CD4-positive, alpha-beta T cell treated with Interleukin-6 for 4 hours (primary cell): ENCODE results near the gene HIVEP3.

Experiments
- DNase-seq: peaks from one replicate; pipeline ENCODE4 v3.0.0-alpha.2; 2020; ENCODE audit warnings: mixed read lengths

The HIVEP3 gene

GRCh38 chr1:41598325-41598724 lies 320.4 kb downstream of the HIVEP3 start:
- DNase-seq = no peak

- DNase-seq = no peak
These were observed 326.1 kb downstream of the HIVEP3 start for GRCh38 chr1:41592451-41593125.

- no peak for DNase-seq
These were observed 326.8 kb downstream of the HIVEP3 start for GRCh38 chr1:41591891-41592290.

- no peak for DNase-seq
These were observed 328.4 kb downstream of the HIVEP3 start for GRCh38 chr1:41590331-41590730.

GRCh38 chr1:41589395-41589794 lies 329.3 kb downstream of the HIVEP3 start:
- no peak for DNase-seq

GRCh38 chr1:41588334-41588875 lies 330.3 kb downstream of the HIVEP3 start:
- DNase-seq = no peak

- no peak for DNase-seq
These were observed 330.9 kb downstream of the HIVEP3 start for GRCh38 chr1:41587791-41588190.

- DNase-seq = no peak
These were observed 332.5 kb downstream of the HIVEP3 start for GRCh38 chr1:41586230-41586629.

- no peak for DNase-seq
These were observed 334.8 kb downstream of the HIVEP3 start for GRCh38 chr1:41583658-41584547.

GRCh38 chr1:41582851-41583657 lies 335.7 kb downstream of the HIVEP3 start:
- no peak for DNase-seq

GRCh38 chr1:41582351-41582750 lies 336.4 kb downstream of the HIVEP3 start:
- DNase-seq = no peak

GRCh38 chr1:41582004-41582325 lies 336.8 kb downstream of the HIVEP3 start:
- no peak for DNase-seq

- DNase-seq = no peak
These were observed 337.3 kb downstream of the HIVEP3 start for GRCh38 chr1:41581216-41582003.

GRCh38 chr1:41580520-41581172 lies 338.1 kb downstream of the HIVEP3 start:
- DNase-seq = no peak

- DNase-seq = no peak
These were observed 338.7 kb downstream of the HIVEP3 start for GRCh38 chr1:41580021-41580420.

GRCh38 chr1:41578712-41579335 lies 339.9 kb downstream of the HIVEP3 start:
- DNase-seq = no peak

- DNase-seq = no peak
These were observed 342.1 kb downstream of the HIVEP3 start for GRCh38 chr1:41576620-41577019.

- DNase-seq = no peak
These were observed 342.5 kb downstream of the HIVEP3 start for GRCh38 chr1:41576206-41576605.

GRCh38 chr1:41574842-41575241 lies 343.9 kb downstream of the HIVEP3 start:
- no peak for DNase-seq

- DNase-seq = peak; percentile 85
These were observed 344.7 kb downstream of the HIVEP3 start for GRCh38 chr1:41573785-41574713.
